Left renal pelvis (tissue), 4 donors: ENCODE measurements around the gene NTSR1. TPM values are rescaled to one million over a fixed set of nuclear protein-coding genes. Genes with fewer than 3 reads are reported as not detected.

ENCODE experiments used
- DNase-seq, 4 donors: peaks; one replicate each; pipeline ENCODE4 v3.0.0-alpha.2; 2013; ENCODE audit warnings: low read depth in 4 of 4, low spot score in 3 of 4
- polyA plus RNA-seq, 4 donors: library from polyadenylated mRNA; unstranded; fragments of 120-200 nt; gene quantifications; one replicate each; pipeline ENCODE4 v1.2.1, GENCODE V29; 2013; ENCODE audit not compliant: insufficient read length in 4 of 4

NTSR1 gene
- polyA plus RNA-seq, 4 donors, result 0.10 to 1.4 (median 1.2) TPM

- DNase-seq, result no peak
These were observed 101.1 kb downstream of the NTSR1 start for GRCh38 chr20:62809530-62810428.

- no peak for DNase-seq
These were observed 102.7 kb downstream of the NTSR1 start for GRCh38 chr20:62811320-62811719.

- DNase-seq, result no peak
These were observed 103.1 kb downstream of the NTSR1 start for GRCh38 chr20:62811720-62812119.

Other genes with a start within 250 kb of the NTSR1 start
- 1 to 10 TPM; 2.1 to 7.7 (median 6.3) TPM for gene GATA5, start 232.8 kb upstream of the NTSR1 start, polyA plus RNA-seq
- gene SLCO4A1, start 66.3 kb upstream of the NTSR1 start, polyA plus RNA-seq, result 1 to 10 TPM in 3 of 4 donors, under 1 TPM in 1; 0.31 to 6.8 (median 3.5) TPM
- 10 to 100 TPM; 14.8 to 17.2 (median 16.5) TPM for gene MRGBP, start 87.6 kb downstream of the NTSR1 start, polyA plus RNA-seq
- gene OGFR, start 96.0 kb downstream of the NTSR1 start, polyA plus RNA-seq, result 10 to 100 TPM; 20.6 to 36.1 (median 26.8) TPM
- 10 to 100 TPM; 17.5 to 51.8 (median 23.4) TPM for gene COL9A3, start 108.2 kb downstream of the NTSR1 start, polyA plus RNA-seq
- gene TCFL5, start 153.0 kb downstream of the NTSR1 start, polyA plus RNA-seq, result 10 to 100 TPM; 11.5 to 15.3 (median 13.7) TPM
- 10 to 100 TPM; 53.4 to 60.9 (median 59.5) TPM for gene DIDO1, start 217.7 kb downstream of the NTSR1 start, polyA plus RNA-seq
- 10 to 100 TPM; 45.9 to 56.5 (median 53.9) TPM for gene GID8, start 229.3 kb downstream of the NTSR1 start, polyA plus RNA-seq
- 1 to 10 TPM; 1.1 to 2.5 (median 1.3) TPM for gene SLC17A9, start 243.9 kb downstream of the NTSR1 start, polyA plus RNA-seq